BJ (cell line): ENCODE data around the gene ITGA1. TPM values are rescaled to one million over a fixed set of nuclear protein-coding genes. Genes with fewer than 3 reads are reported as not detected.
A peak's percentile ranks its signal among the peaks of the same experiment; 100 is the strongest.

Experiments
- CTCF ChIA-PET: fragments of 350-600 bp; formaldehyde crosslinking; extraction: SDS; loops from one replicate; lab custom pipeline; 2021; ENCODE audit warnings: antibody characterized with exemption, inconsistent platforms; lab: Yijun Ruan, JAX
- POLR2A ChIA-PET: fragments of 300-600 bp; sonication (Branson Sonifier 250); formaldehyde crosslinking; extraction: SDS; loops from one replicate; lab custom pipeline; 2021; ENCODE audit warnings: antibody characterized with exemption; lab: Charles Lee
- DNase-seq: peaks from one replicate; pipeline ENCODE4 v3.0.0-alpha.2; 2011; ENCODE audit warnings: low read depth
- H3K27me3 ChIP-seq: 2 replicates; pipeline ENCODE4 v1.6.0; 2011; ENCODE audit warnings: low read length; ENCODE audit not compliant: control insufficient read depth, insufficient read depth
- H3K36me3 ChIP-seq: 2 replicates; pipeline ENCODE4 v1.5.1; 2011; ENCODE audit warnings: low read length; ENCODE audit not compliant: control insufficient read depth, insufficient read depth
- H3K4me3 ChIP-seq: 2 replicates; pipeline ENCODE4 v1.5.1; 2011; ENCODE audit warnings: low read depth, mild to moderate bottlenecking, control low read depth, low read length
- CTCF ChIP-seq: IDR thresholded peaks from 2 replicates; pipeline ENCODE4 v1.5.1; 2011; ENCODE audit warnings: low read depth, mild to moderate bottlenecking, control low read depth, inconsistent platforms, low read length, moderate library complexity; ENCODE audit not compliant: insufficient read depth
- polyA plus RNA-seq: library from polyadenylated mRNA; depleted of rRNA; stranded (reverse); fragments of >200 nt; gene quantifications from 2 replicates; pipeline ENCODE4 v1.2.3, GENCODE V29; 2011

Gene ITGA1
- polyA plus RNA-seq, 1 experiment: 35.2 TPM

GRCh38 chr5:52948418-52949076 is 160.8 kb downstream of the ITGA1 start:
- peak; percentile 55 for DNase-seq
- CTCF ChIA-PET: interaction anchor here (0.6 to 5.0 kb wide), 35 partner anchors 9 to 1281 kb away, joined by 3 to 107 read pairs (median 3); partner anchors contain the start of genes ITGA1, MOCS2 and PELO
- Histone ChIP-seq H3K4me3 (no peak overlapping the region), H3K27me3 (no peaks in the 10 kb centered on the region), H3K36me3 (no peaks in the 10 kb centered on the region)
- peak; percentile 74 for TF ChIP-seq CTCF
- POLR2A ChIA-PET: no interaction called here

GRCh38 chr5:52950686-52951085 is 163.0 kb downstream of the ITGA1 start:
- no peak for TF ChIP-seq CTCF
- Histone ChIP-seq H3K4me3 (no peak overlapping the region), H3K27me3 (no peaks in the 10 kb centered on the region), H3K36me3 (no peaks in the 10 kb centered on the region)
- ChIA-PET CTCF (interaction anchor here (3.3 to 5.0 kb wide), 3 partner anchors 11 to 148 kb away, joined by 13 to 107 read pairs (median 57); no protein-coding TSS in a partner anchor), POLR2A (no interaction called here)
- no peak for DNase-seq

- ChIA-PET POLR2A (no interaction called here), CTCF (interaction anchor here (1.5 kb wide), 1 partner anchor 143 kb away, joined by 3 read pairs; no protein-coding TSS in a partner anchor)
- no peaks in the 10 kb centered on the region for H3K36me3 ChIP-seq
- H3K4me3 ChIP-seq: no peak overlapping the region
- no peaks in the 10 kb centered on the region for H3K27me3 ChIP-seq
- no peak for TF ChIP-seq CTCF
- no peak for DNase-seq
Observed at GRCh38 chr5:52952483-52952882, 164.8 kb downstream of the ITGA1 start.

GRCh38 chr5:52956014-52956413 is 168.3 kb downstream of the ITGA1 start:
- Histone ChIP-seq H3K4me3 (no peak overlapping the region), H3K27me3 (no peaks in the 10 kb centered on the region), H3K36me3 (no peaks in the 10 kb centered on the region)
- no peak for DNase-seq
- TF ChIP-seq CTCF: no peak
- CTCF ChIA-PET: interaction anchor here (2.6 kb wide), 1 partner anchor 7 kb away, joined by 8 read pairs; no protein-coding TSS in a partner anchor
- POLR2A ChIA-PET: no interaction called here

- Histone ChIP-seq H3K36me3 (no peaks in the 10 kb centered on the region), H3K27me3 (no peaks in the 10 kb centered on the region), H3K4me3 (no peak overlapping the region)
- DNase-seq: no peak
- CTCF ChIA-PET: interaction anchor here (1.1 to 2.6 kb wide), 2 partner anchors 8 to 135 kb away, joined by 3 to 8 read pairs; no protein-coding TSS in a partner anchor
- TF ChIP-seq CTCF: no peak
- POLR2A ChIA-PET: no interaction called here
Observed at GRCh38 chr5:52956915-52957747, 169.4 kb downstream of the ITGA1 start.
